Heart left ventricle (tissue), 16 donors: ENCODE results near the gene SRPK2. TPM values are rescaled to one million over a fixed set of nuclear protein-coding genes. Genes with fewer than 3 reads are reported as not detected.
A peak's percentile ranks its signal among the peaks of the same experiment; 100 is the strongest.

ENCODE experiments used
- ATAC-seq, 4 donors: fragments of 200-7000 bp; cut with Tn5 transposase; one replicate each; pipeline ENCODE4 v1.9.1; 2020 to 2022; ENCODE audit warnings: moderate library complexity in 4 of 4, mild to moderate bottlenecking in 3 of 4, moderate number of reproducible peaks in 1 of 4
- DNase-seq, 5 donors: peaks; one replicate each; pipeline ENCODE4 v3.0.0-alpha.2; 2020
- H3K27ac ChIP-seq, 12 donors: fragments of 200-600 bp; sonication (generic) in 4 of 12; one replicate each; pipeline versions ENCODE4 v1.5.0 to v1.8.0; 2016 to 2022; ENCODE audit warnings: mild to moderate bottlenecking in 2 of 12
- H3K27me3 ChIP-seq, 9 donors: fragments of 200-600 bp; sonication (generic) in 2 of 9; one replicate each; pipeline versions ENCODE4 v1.5.1 to v1.8.0; 2016 to 2022; ENCODE audit warnings: mild to moderate bottlenecking in 3 of 9
- H3K36me3 ChIP-seq, 9 donors: fragments of 200-600 bp; sonication (generic) in 2 of 9; one replicate each; pipeline versions ENCODE4 v1.5.0 to v1.8.0; 2018 to 2022; ENCODE audit warnings: mild to moderate bottlenecking in 2 of 9
- H3K4me1 ChIP-seq, 12 donors: fragments of 200-600 bp; sonication (generic) in 4 of 12; one replicate each; pipeline versions ENCODE4 v1.5.0 to v1.8.0; 2016 to 2022; ENCODE audit warnings: mild to moderate bottlenecking in 3 of 12
- H3K4me3 ChIP-seq, 12 donors: fragments of 200-600 bp; sonication (generic) in 4 of 12; one replicate each; pipeline versions ENCODE4 v1.5.0 to v1.8.0; 2017 to 2022; ENCODE audit warnings: mild to moderate bottlenecking in 9 of 12, moderate library complexity in 4 of 12
- H3K9me3 ChIP-seq, 12 donors: fragments of 200-600 bp; sonication (generic) in 4 of 12; one replicate each; pipeline versions ENCODE4 v1.5.0 to v1.8.0; 2016 to 2022; ENCODE audit warnings: mild to moderate bottlenecking in 1 of 12
- CTCF ChIP-seq, 12 donors: fragments of 200-600 bp; sonication (generic) in 4 of 12; IDR thresholded peaks; one replicate each; pipeline versions ENCODE4 v1.5.0 to v1.8.0; 2018 to 2022; ENCODE audit warnings: antibody characterized with exemption in 12 of 12, mild to moderate bottlenecking in 5 of 12
- POLR2A ChIP-seq, 2 donors: fragments of 450-650 bp; IDR thresholded peaks; one replicate each; pipeline ENCODE4 v1.6.1; 2017; ENCODE audit warnings: antibody characterized with exemption in 2 of 2, mild to moderate bottlenecking in 2 of 2, moderate library complexity in 2 of 2
- WGBS, 4 donors: extraction: QIAGEN DNeasy Blood & Tissue Kit in 2 of 4; methylation state at CpG; one replicate each; pipeline versions ENCODE4 v1.1.5 to v1.1.7; 2013 to 2018; 5-methylcytosine and 5-hydroxymethylcytosine counted together
- intact Hi-C, 10 donors: fragments of 100-400 bp; cut with DNase I; formaldehyde crosslinking; loops; one replicate each; pipeline versions ENCODE4 v1.11.1 to v1.14.2; 2022
- polyA plus RNA-seq, 2 donors: library from polyadenylated mRNA; stranded (reverse); fragments of 200-250 nt; gene quantifications; one replicate each; pipeline ENCODE4 v1.2.3, GENCODE V29; 2013
- total RNA-seq, 9 donors: library from RNA; depleted of rRNA in 2 of 9; stranded (reverse); fragments of >200 nt in 2 of 9; fragmentation: NEBNext Ultra II Directional in 3 of 9; extraction: Animal tissue kit (Norgen Biotek cat#: 25700) in 3 of 9; gene quantifications; one replicate each; pipeline versions ENCODE4 v1.1.0 to v1.2.4, GENCODE V29; 2016 to 2023
- donor health status: ischemic (EF 13 %, LVEDD 7.1; RV severe dilation, severe dysfunction).
- donor health status: healthy with polysubstance abuse.
- donor health status: DM: no; HTN: yes; CAD: no.
- donor health status: DM: no; HTN: no; CAD: no.
- donor health status: ischemic (EF 25% LVEDD 6.9; RV normal size, moderate dysfunction).
- donor health status: ischemic (EF 25% LVEDD 5.7; RV mildly dilated, moderate dysfunction).
- donor health status: healthy.
- donor health status: DM: yes; HTN: yes; CAD: no.
- donor health status: ischemic (EF 35%, LVEDD 5.7; RV mildly dilated, moderate dysfunction).
- donor health status: nonischemic (EF 11% LVEDD 7.7; RV severe dilation, severe dysfunction).
- donor health status: DM: yes; HTN: yes; CAD: no.
- donor health status: PGD.
- donor health status: ischemic (EF 29% LVEDD 5.4; RV normal size, mild dysfunction).
- donor health status: nonischemic (EF 23%, LVEDD 6.1; RV moderate dilation, normal function).

The SRPK2 gene
- total and polyA plus RNA-seq, 11 donors, result 8.6 to 42.4 (median 33.5) TPM

GRCh38 chr7:105224884-105225651 lies 163.7 kb downstream of the SRPK2 start:
- no peaks in the 10 kb centered on the region for H3K36me3 ChIP-seq
- intact Hi-C loops, result no loop called here
- TF ChIP-seq CTCF (IDR thresholded peaks at IDR 0.05) (no peak), POLR2A (IDR thresholded peaks at IDR 0.05) (no peak)
- H3K4me1 ChIP-seq, result peaks cover 0 to 22% (median 8%) of the 10 kb centered on the region in 12 donors
- peaks cover 0 to 6% (median 0%) of the 10 kb centered on the region in 12 donors for H3K9me3 ChIP-seq
- peak in 3 of 4 donors; percentile 71 to 87 (median 81) for ATAC-seq
- H3K4me3 ChIP-seq, result no peak overlapping the region
- 64 to 69% (median 67%) methylated on average over 6 of the region's 6 CpGs for WGBS, 4 donors
- H3K27ac ChIP-seq, result peak overlapping the region in 1 of 12 donors; percentile 34
- H3K27me3 ChIP-seq, result no peaks in the 10 kb centered on the region
- peak in 1 of 5 donors; percentile 43 for DNase-seq

- H3K9me3 ChIP-seq, result peaks cover 0 to 6% (median 0%) of the 10 kb centered on the region in 12 donors
- ATAC-seq, result no peak
- H3K4me1 ChIP-seq, result peaks cover 0 to 22% (median 9%) of the 10 kb centered on the region in 12 donors
- intact Hi-C loops, result no loop called here
- TF ChIP-seq POLR2A (IDR thresholded peaks at IDR 0.05), result no peak
- TF ChIP-seq CTCF (IDR thresholded peaks at IDR 0.05), result no peak
- no peak overlapping the region for H3K27ac ChIP-seq
- H3K36me3 ChIP-seq, result no peaks in the 10 kb centered on the region
- DNase-seq, result no peak
- H3K4me3 ChIP-seq, result no peak overlapping the region
- 72 to 79% (median 74%) methylated on average over 5 of the region's 5 CpGs for WGBS, 4 donors
- H3K27me3 ChIP-seq, result no peaks in the 10 kb centered on the region
Measured at GRCh38 chr7:105222953-105223352, 165.8 kb downstream of the SRPK2 start.

GRCh38 chr7:105219771-105220160 lies 169.0 kb downstream of the SRPK2 start:
- Histone ChIP-seq H3K9me3 (no peaks in the 10 kb centered on the region), H3K36me3 (no peaks in the 10 kb centered on the region), H3K27ac (no peak overlapping the region), H3K27me3 (no peaks in the 10 kb centered on the region), H3K4me3 (no peak overlapping the region), H3K4me1 (peaks cover 0 to 13% (median 6%) of the 10 kb centered on the region in 12 donors)
- DNase-seq (no peak), ATAC-seq (no peak)
- TF ChIP-seq CTCF (IDR thresholded peaks at IDR 0.05) (no peak), POLR2A (IDR thresholded peaks at IDR 0.05) (no peak)
- intact Hi-C loops, result loop anchor here in 1 of 10 donors (10.0 kb wide), 1 partner anchor 45 kb away; no protein-coding TSS in a partner anchor
- WGBS, 4 donors, result 87 to 97% (median 95%) methylated on average over 2 of the region's 2 CpGs

- TF ChIP-seq POLR2A (IDR thresholded peaks at IDR 0.05) (no peak), CTCF (IDR thresholded peaks at IDR 0.05) (no peak)
- Histone ChIP-seq H3K27ac (no peak overlapping the region), H3K9me3 (no peaks in the 10 kb centered on the region), H3K4me3 (no peak overlapping the region), H3K36me3 (no peaks in the 10 kb centered on the region), H3K4me1 (peaks cover 0 to 9% (median 6%) of the 10 kb centered on the region in 12 donors), H3K27me3 (no peaks in the 10 kb centered on the region)
- WGBS, 4 donors, result 90 to 96% (median 93%) methylated on average over 11 of the region's 11 CpGs
- intact Hi-C loops, result loop anchor here in 1 of 10 donors (10.0 kb wide), 1 partner anchor 46 kb away; no protein-coding TSS in a partner anchor
- ATAC-seq (peak in 1 of 4 donors; percentile 28), DNase-seq (no peak)
Measured at GRCh38 chr7:105218939-105219770, 169.6 kb downstream of the SRPK2 start.
